Panc1 (cell line): ENCODE data around the gene AHSA1.

Experiments
- POLR2AphosphoS5 ChIP-seq: IDR thresholded peaks from 2 replicates; pipeline ENCODE4 v1.6.1; 2012; ENCODE audit warnings: mild to moderate bottlenecking, low read depth, low read length, moderate library complexity
- SIN3A ChIP-seq: IDR thresholded peaks from 2 replicates; pipeline ENCODE4 v1.6.1; 2012; ENCODE audit warnings: low read depth, mild to moderate bottlenecking, low read length, moderate library complexity, borderline replicate concordance; ENCODE audit not compliant: insufficient read depth
- TF ChIP-seq, protein P1 (sequence below): fragments of 450-650 bp; IDR thresholded peaks from 2 replicates; pipeline ENCODE4 v1.5.1; 2017; ENCODE audit warnings: mild to moderate bottlenecking
- TF ChIP-seq, protein P2 (sequence below), 2 experiments: IDR thresholded peaks; 2 replicates each; pipeline ENCODE4 v1.6.1; 2011 to 2012; ENCODE audit warnings: low read depth in 2 of 2, control low read depth in 1 of 2, low read length in 1 of 2, mild to moderate bottlenecking in 1 of 2, moderate library complexity in 1 of 2; ENCODE audit not compliant: insufficient read depth in 1 of 2

DNA sequence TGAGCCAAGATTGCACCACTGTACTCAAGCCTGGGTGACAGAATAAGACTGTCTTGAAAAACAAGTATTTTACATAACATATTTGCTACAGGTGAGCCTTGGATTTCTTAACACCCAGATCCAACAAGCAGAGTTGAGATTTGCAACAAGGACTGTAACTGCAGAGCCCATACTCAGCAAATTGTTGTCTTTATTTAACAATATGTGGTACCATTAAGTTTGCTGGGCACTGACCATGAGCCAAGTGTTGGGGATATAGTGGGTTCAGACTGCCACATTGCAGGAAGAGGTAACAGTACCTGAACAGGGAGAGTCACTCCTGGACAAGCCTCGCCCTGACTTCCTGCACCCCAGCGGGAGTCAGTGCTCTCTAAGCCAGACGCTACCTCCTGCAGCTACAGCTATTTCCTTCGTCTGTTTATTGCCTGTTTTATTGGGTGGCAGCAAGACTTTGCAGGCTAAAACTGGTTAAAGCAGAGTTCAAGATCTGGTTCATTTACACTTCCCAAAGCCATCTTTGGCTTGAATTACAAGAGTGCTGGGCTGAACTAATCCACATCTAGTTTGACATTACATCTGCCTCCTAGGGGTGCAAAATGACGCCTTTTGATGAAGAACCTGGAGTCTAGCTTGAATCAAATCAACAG lies 12.5 kb downstream of the AHSA1 start:
- TF ChIP-seq, protein P1, sequence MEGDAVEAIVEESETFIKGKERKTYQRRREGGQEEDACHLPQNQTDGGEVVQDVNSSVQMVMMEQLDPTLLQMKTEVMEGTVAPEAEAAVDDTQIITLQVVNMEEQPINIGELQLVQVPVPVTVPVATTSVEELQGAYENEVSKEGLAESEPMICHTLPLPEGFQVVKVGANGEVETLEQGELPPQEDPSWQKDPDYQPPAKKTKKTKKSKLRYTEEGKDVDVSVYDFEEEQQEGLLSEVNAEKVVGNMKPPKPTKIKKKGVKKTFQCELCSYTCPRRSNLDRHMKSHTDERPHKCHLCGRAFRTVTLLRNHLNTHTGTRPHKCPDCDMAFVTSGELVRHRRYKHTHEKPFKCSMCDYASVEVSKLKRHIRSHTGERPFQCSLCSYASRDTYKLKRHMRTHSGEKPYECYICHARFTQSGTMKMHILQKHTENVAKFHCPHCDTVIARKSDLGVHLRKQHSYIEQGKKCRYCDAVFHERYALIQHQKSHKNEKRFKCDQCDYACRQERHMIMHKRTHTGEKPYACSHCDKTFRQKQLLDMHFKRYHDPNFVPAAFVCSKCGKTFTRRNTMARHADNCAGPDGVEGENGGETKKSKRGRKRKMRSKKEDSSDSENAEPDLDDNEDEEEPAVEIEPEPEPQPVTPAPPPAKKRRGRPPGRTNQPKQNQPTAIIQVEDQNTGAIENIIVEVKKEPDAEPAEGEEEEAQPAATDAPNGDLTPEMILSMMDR: no peak
- TF ChIP-seq SIN3A (no peak), POLR2AphosphoS5 (no peak)
- TF ChIP-seq, protein P2, sequence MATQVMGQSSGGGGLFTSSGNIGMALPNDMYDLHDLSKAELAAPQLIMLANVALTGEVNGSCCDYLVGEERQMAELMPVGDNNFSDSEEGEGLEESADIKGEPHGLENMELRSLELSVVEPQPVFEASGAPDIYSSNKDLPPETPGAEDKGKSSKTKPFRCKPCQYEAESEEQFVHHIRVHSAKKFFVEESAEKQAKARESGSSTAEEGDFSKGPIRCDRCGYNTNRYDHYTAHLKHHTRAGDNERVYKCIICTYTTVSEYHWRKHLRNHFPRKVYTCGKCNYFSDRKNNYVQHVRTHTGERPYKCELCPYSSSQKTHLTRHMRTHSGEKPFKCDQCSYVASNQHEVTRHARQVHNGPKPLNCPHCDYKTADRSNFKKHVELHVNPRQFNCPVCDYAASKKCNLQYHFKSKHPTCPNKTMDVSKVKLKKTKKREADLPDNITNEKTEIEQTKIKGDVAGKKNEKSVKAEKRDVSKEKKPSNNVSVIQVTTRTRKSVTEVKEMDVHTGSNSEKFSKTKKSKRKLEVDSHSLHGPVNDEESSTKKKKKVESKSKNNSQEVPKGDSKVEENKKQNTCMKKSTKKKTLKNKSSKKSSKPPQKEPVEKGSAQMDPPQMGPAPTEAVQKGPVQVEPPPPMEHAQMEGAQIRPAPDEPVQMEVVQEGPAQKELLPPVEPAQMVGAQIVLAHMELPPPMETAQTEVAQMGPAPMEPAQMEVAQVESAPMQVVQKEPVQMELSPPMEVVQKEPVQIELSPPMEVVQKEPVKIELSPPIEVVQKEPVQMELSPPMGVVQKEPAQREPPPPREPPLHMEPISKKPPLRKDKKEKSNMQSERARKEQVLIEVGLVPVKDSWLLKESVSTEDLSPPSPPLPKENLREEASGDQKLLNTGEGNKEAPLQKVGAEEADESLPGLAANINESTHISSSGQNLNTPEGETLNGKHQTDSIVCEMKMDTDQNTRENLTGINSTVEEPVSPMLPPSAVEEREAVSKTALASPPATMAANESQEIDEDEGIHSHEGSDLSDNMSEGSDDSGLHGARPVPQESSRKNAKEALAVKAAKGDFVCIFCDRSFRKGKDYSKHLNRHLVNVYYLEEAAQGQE (IDR thresholded peaks at IDR 0.05; ENCODE audit: insufficient read depth in 1 of 2, low read depth in 2 of 2, low read length in 1 of 2): no peak
